T-helper 2 cell treated with Interferon-gamma antibody and Interleukin-4, amounts not matched to agents 100 ng/mL and 5 ng/mL, for 36 hours (primary cell): ENCODE results near the gene C2CD3. TPM values are rescaled to one million over a fixed set of nuclear protein-coding genes. Genes with fewer than 3 reads are reported as not detected.
"Not testable (repeated sequence)": the region's sequence is repeated elsewhere in the genome, so short reads cannot be mapped to it uniquely, and the experiment has no call there.

Experiments used
- intact Hi-C: fragments of 100-400 bp; cut with micrococcal nuclease; formaldehyde crosslinking; loops from one replicate; pipeline ENCODE4 v1.15.1; 2023
- total RNA-seq: library from RNA; stranded (reverse); gene quantifications from 2 replicates; pipeline ENCODE4 v1.2.3, GENCODE V29; 2022

The C2CD3 gene
- total RNA-seq, 1 donor from 2014 or later, result 41.1 TPM

DNA sequence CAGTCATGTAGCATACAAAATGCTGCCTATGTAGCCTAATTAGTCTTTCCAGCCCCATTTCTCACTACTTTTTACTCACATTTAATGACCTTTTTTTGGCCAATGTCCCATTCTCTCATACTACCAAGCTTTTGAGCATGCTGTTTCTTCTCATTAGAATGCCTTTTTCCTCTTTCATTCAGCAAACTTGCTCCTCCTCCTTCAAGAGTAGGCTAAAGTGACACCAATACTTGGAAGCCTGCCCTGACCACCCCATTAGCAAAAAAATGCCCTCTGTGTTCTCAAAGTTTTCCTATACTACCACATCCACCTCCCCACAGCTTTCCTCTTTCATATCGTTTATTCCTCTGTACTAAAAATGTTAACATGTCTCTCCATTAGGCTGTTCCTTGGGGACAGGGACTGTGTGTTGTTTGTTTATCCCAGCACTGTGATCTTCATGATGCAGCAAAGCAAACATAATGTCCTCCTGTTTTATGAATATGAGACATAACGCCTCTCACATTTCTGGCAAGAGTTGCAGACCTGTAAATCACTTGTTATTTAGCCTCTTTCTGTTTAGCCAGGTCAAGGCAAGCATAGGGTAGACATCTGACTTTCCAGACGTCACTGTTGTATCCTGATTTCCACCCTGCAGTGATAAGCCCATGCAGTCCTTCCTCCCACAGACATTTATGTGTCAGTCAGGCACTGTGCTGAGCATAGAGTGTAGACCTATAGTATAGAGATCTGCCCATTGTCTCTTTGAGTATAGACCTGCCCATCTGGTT, 99.9 kb downstream of the C2CD3 start:
- intact Hi-C loops, result no loop called here

DNA sequence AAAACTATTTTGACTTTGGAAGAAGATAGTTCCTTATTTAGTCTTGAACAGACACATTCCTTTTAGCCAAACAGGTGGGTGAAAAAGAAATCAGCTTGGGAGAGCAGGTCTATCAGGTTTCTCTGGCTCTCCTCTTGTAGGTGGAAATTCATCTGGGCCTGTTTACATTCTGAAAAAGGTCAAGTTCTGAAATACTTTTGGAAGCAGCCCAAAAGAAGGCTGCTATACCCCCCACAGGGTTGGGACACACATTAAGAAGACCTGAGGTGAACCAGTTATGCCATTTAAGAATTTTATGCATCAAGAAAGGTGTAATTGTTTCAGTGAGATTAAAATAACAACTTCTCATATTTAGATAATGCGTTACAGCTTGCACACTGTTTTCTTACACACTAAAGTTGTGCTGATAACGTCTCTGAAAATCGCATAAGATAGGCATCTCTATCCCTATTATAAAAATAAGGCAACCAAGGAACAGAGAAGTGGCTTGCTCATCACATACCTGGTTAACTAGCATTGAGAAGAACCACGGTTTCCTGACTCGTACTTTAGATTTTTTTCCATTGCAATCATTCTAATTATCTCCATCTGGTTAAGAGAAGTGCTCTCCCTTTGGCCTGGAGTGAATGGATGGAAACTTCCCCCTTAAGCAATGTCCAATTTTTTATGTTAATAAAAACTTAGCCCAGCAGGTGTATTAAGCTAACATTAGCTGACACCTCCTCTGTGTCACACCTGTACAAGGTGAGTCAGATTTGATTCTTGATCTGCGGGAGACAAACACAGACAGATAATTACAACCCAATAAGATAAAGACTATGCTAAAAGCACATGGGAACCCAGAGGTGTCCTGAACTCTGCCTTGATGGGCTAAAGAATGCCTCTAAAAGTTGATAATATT, 101.4 kb downstream of the C2CD3 start:
- intact Hi-C loops, result no loop called here

DNA sequence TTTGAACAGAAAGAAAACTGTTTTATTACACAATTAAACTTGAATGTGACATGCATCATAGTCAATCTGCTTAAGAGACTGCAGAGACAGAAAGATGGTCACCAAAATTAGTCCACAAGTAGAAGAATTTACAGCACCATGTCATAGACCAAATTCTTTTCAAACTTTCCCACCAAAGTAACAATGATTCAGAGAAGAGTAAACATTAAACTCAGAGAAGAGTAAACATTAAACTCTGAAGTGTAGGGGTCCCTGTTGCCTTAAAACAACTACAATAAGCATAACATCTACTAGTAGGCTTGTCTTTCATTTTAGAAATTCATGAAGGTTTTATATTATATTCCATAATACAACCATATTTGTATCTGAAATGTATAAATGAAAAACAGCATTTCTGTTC, 104.1 kb downstream of the C2CD3 start:
- intact Hi-C loops, result not testable (repeated sequence)

DNA sequence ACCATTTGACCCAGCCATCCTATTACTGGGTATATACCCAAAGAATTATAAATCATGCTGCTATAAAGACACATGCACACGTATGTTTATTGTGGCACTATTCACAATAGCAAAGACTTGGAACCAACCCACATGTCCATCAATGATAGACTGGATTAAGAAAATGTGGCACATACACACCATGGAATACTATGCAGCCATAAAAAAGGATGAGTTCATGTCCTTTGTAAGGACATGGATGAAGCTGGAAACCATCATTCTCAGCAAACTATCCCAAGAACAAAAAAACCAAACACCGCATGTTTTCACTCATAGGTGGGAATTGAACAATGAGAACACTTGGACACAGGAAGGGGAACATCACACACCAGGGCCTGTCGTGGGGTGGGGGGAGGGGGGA, 105.3 kb downstream of the C2CD3 start:
- intact Hi-C loops, result not testable (repeated sequence)

DNA sequence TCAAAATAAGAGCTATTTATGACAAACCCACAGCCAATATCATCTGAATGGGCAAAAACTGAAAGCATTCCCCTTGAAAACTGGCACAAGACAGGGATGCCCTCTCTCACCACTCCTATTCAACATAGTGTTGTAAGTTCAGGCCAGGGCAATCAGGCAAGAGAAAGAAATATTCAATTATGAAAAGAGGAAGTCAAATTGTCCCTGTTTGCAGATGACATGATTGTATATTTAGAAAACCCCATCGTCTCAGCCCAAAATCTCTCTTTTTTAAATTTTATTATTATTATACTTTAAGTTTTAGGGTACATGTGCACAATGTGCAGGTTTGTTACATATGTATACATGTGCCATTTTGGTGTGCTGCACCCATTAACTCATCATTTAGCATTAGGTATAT, 107.2 kb downstream of the C2CD3 start:
- intact Hi-C loops, result not testable (repeated sequence)

DNA sequence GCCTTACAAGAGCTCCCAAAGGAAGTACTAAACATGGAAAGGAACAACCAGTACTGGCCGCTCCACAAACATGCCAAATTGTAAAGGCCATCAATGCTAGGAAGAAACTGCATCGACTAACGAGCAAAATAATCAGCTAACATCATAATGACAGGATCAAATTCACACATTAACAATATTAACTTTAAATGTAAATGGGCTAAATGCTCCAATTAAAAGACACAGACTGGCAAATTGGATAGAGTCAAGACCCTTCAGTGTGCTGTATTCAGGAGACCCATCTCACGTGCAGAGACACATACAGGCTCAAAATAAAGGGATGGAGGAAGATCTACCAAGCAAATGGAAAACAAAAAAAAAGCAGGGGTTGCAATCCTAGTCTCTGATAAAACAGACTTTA, 109.2 kb downstream of the C2CD3 start:
- intact Hi-C loops, result not testable (repeated sequence)

DNA sequence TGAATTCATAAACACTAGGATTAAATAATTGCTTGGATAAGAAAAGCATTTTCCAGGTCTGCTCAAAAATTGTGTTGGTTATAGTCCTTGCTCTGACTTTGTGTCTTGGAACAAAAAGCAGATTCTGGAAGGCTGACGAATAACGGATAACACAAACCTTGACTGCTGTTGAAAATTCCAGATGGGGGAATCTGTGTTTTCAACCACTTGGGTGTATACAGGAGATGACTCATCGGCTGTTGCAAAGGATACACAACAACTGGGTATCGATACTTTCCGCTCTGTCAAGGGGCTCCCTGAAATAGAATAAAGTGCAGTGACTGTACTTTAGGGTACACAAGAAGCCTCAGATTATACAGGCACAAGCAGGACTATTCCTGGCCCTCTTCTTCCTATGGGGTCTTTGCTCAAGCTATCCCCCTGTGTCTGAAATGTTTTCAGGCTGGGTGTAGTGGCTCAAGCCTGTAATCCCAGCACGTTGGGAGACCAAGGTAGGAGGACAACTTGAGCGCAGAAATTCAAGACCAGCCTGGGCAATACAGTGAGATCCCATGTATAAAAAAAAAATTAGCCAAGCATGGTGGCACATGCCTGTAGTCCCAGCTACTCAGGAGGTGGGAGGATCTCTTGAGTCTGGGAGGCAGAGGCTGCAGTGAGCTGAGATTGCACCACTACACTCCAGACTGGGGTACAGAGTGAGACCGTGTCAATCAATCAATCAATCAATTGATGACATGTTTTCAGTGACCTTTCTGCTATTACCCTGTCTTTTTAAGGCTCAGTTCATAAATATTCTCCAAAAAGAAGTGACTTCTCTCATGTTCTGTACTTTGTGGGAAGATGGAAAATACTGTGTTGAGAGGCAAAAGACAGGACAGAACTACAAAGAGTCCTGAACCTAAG, 113.3 kb downstream of the C2CD3 start:
- intact Hi-C loops, result no loop called here

DNA sequence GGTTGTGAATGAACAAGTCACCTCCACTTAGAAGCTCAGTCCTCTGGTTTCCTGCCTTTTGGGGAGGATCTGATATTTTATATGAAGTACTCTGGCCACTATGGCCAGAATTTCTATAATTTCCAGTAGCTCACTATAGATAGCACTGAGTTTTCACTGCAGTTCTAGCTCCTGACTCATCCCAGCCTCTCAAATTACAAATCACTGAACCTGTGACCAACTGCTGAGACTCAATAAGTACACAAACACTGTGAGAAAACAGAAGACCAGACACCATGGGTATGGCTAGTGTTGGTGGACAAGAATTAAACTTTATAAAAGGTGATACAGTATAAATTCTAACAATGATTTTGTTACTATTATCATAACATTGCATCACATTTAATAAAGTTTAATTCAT, 114.9 kb downstream of the C2CD3 start:
- intact Hi-C loops, result no loop called here

DNA sequence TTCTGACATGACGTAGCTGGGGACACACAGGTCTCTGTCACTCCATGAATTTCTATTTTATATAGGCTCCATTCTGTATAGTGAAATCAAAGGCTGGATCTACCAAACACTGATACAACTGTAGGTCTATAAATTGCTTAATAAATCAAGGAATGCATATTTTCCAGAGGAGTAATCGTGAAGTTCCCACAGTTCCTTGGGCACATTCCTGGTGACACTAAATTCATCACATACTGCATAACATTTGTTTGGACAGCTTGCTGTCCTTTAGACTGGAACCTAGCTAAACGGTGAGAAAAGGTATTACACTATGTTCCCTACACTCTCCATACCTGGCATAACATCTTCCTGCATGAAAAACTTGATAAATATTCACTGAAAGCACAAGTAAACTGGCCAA, 120.3 kb downstream of the C2CD3 start:
- intact Hi-C loops, result no loop called here

DNA sequence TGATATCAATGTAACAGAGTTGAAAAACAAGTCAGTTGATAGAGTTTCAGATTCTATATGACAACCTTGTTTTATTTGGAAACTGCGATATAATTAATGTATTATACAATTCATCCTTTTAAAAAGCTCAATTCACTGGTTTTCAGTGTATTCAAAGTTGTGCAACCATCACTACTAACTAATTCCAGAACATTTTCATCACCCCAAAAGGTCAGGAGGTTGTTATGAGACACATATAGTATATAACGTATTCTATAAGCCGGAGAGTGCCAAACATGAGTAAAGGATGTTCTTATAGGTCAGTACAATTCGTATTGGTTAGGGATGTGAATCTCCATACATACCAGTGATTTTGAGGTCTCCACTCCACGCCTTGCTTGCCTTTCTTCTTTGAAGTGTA, 121.8 kb downstream of the C2CD3 start:
- intact Hi-C loops, result no loop called here

DNA sequence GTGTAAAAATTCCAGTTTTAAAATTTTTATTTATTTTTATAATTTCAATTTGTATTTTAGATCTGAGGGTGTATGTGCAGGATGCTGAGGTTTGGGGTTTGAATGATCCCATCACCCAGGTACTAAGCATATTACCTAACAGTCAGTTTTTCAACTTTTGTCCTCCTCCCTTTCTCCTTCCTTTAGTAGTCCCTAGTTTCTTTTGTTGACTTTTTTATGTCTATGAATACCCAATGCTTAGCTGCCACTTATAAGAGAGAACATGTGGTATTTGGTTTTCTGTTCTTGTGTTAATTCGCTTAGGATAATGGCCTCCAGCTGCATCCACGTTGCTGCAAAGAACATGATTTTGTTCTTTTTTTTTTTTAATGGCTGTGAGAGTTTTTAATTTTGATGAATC, 126.3 kb downstream of the C2CD3 start:
- intact Hi-C loops, result no loop called here

DNA sequence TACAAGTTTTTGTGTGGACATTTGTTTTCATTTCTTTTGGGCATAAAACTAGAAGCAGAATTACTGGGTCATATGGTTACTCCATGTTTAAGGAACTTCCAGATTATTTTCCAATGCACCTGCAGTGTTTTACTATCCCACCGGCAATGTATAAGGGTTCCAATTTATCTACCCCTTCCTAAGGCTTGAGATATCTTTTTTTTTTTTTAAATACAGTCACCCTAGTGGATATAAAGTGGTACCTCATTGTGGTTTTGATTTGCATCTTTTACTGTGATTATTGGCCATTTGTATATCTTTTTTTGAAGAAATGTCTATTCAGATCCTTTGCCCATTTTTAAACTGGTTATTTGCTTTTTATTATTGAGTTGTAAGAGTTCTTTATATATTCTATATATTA, 127.4 kb downstream of the C2CD3 start:
- intact Hi-C loops, result no loop called here

DNA sequence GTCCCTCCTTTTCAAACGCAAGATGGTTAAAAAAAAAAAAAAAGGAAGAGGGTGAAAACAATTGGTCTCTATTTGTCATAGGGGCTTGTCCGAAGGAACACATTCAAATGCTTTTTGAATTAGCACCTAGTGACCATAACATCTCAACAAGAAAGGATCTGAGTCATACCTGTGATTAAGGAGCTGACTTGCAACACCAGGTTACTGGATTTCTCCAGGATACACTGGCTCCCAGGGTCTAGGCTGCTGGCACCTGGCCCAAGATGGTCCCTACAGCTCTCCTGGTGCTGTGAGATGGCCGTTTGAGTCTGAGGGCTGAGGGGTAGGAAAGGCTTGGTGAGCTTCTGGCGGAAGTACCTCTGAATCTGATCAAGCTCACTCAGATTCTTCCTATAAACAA, 133.5 kb downstream of the C2CD3 start:
- intact Hi-C loops, result no loop called here

DNA sequence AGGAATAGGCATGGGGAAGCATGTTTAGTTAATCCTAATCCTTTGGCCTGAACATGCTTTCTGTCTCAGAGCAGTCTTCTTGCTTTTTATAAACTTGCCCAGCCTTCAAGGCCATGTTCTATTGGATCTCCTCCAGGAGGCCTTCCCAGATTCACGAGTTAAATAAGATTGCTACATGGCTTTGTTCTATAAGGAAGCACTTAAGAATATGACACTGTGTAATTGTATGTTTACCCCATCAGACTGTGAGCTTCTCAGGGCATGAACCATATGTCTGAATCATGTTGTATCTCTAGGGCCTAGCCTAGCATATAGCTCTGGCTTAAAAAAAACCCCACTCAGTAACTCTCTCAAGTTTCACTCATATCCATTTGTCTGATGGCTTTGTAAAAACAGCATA, 135.5 kb downstream of the C2CD3 start:
- intact Hi-C loops, result no loop called here

DNA sequence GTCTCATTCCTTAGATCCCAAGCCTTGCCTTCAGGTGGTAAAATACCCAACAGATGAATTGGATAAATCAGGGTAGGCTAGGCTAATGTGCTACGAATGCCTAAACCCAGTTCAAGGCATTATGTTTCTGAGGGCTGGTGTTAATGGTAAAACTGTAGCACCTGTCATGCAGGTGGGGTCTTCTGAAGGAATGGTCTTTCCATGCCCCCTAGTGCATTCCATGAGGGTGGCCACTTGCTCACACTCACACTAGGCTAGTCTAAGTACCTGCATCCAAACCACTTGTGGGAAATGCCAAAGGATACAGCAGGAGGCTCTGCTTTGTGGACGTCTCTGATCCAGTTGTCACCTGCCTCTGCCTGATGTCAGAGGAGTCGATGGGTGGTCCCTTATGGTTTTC, 137.8 kb downstream of the C2CD3 start:
- intact Hi-C loops, result no loop called here

DNA sequence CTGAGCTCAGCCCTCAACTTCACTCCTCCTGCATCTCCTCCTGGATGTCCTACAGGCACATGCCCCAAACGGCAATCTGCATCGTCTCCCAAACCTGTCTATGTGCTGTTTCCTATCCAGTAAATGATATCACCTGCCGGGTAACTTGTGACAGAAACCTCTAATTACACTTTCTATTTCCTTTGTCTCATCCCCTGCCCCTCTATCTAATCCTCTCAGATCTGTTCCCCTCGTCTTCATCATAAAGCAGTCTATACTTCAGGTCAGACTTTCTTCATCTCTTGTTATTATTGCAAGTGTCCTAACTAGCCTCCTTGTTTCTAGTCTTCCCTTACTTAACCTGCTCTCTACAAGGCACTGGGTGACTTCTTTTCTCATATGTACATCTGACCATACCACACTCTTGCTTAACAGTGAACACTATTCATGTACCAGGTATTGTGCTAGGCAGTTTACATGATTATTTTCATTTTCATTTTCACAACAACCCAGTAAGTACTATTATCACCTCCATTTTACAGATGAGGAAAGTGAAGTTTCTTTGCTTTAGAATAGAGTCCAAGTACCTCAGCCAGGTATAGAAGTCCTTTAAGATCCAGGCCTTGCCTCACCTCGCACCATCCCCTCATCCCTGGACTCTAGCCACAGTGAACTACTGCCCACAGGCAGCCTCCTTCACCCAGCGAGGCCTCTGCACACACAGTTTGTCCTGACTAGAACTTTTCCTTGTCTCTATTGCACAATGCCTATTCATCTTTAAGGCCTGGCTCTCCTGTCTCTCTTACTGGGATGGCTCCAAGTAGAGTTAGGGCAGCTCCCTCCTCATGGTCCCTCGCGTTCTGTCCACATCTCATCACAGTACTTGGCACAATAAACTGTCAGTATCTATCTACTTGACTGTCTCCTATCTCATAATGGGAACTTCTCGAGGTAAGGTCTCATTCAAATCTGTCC, 139.8 kb downstream of the C2CD3 start:
- intact Hi-C loops, result no loop called here

DNA sequence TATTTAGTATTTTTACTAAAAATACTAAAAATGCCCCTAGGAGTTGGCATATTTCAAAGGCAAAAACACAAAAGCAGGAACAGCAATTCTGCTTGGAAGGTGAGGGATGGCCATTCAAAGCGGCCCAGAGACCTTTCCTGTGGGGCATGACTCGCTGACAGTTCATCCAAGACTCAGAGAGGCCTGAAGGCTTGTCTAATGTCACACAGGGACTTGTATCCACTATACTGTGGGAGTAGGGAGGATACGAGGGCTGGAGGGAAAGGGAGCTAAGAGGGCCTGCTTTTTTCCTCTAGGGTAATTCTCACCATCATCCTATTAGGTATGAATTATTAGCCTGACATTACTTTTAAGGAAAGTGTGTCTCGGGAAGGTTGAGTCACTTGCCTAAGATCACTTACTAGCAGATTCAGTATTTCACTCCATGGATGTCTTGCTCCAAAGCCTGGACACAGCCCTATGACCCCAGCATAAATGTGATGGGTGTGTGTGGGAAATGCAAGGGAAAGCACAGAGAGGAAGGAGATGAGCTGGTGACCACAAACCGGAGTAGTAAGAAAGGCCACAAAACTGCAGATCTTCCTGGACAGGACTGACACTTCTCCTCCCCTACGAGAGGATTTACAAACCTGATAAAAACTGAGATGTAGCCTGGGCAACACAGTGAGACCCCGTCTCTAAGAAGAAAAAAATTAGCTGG, 145.2 kb downstream of the C2CD3 start:
- intact Hi-C loops, result no loop called here

DNA sequence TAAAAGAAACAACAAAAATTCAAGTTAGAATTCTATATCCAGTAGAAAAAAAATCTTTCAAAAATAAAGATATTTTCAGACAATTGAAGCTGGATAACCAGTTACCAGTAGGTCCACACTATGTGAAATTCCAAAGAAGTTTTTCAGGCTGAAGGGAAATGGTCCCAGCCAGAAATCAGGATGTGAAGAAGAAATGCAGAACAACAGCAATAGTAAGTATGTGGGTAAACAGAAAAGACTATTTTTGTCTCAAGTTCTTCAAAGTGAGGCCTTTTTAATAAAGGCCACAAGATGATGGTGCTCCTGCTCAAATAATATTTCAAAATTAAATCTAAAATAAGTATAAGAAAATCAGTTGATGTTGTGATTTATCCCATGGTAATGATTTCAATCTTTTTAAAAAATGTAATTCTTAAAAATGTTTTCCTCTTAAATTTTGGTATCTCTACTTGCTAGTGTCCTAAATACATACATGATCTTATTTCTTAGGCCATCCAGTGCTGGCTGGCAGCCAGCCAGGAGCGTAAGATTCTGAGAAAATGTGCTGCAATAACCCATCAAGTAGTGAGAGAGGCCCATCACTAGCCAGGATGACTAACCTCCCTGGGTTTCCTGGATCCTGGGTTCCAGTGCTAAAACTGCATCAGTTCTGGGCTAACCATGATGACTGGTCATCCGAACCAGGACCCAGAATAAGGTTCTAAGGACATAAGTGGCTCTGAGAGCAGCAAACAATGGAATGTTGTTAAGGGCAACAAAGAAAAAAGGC, 146.4 kb downstream of the C2CD3 start:
- intact Hi-C loops, result no loop called here

DNA sequence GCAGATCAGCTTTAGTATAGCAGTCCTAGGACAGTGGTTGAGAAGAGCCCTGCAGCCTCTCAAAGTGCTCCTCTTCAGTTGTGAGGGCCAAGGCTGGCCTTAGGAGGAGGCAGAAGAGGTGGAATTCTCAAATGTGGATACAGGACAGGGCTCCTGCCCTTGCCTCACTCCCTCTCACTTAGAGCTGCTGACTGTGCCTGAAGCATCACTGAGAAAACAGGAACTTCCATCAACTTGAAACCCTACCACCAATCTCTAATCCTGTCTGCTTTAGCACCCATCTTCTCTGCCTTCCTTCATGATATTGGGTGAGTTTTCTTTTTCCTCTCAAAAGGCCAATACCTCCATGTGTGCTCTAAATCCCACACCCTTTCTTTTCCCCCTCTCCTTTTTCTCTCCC, 147.5 kb downstream of the C2CD3 start:
- intact Hi-C loops, result no loop called here
